ENCODE data around the gene SERPINA3.

GRCh38 chr14:94625353-94625635 lies 13.1 kb downstream of the SERPINA3 start:
- no peak for TF ChIP-seq RNF2 (IDR thresholded peaks at IDR 0.05; ENCODE audit: borderline replicate concordance, low read depth, low read length, missing control alignments, poor library complexity, severe bottlenecking)
- TF ChIP-seq, protein P1, sequence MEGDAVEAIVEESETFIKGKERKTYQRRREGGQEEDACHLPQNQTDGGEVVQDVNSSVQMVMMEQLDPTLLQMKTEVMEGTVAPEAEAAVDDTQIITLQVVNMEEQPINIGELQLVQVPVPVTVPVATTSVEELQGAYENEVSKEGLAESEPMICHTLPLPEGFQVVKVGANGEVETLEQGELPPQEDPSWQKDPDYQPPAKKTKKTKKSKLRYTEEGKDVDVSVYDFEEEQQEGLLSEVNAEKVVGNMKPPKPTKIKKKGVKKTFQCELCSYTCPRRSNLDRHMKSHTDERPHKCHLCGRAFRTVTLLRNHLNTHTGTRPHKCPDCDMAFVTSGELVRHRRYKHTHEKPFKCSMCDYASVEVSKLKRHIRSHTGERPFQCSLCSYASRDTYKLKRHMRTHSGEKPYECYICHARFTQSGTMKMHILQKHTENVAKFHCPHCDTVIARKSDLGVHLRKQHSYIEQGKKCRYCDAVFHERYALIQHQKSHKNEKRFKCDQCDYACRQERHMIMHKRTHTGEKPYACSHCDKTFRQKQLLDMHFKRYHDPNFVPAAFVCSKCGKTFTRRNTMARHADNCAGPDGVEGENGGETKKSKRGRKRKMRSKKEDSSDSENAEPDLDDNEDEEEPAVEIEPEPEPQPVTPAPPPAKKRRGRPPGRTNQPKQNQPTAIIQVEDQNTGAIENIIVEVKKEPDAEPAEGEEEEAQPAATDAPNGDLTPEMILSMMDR (IDR thresholded peaks at IDR 0.05; ENCODE audit: control extremely low read depth in 1 of 3, insufficient read depth in 1 of 3, low read depth in 1 of 3, low read length in 3 of 3), result no peak
